EH (cell line): ENCODE results near the gene TMEM244.
"Not testable (repeated sequence)": the region's sequence is repeated elsewhere in the genome, so short reads cannot be mapped to it uniquely, and the experiment has no call there.

Source experiments
- DNase-seq: peaks from one replicate; pipeline ENCODE4 v3.0.0-alpha.2; 2015; ENCODE audit warnings: low read depth

TMEM244 gene

DNA sequence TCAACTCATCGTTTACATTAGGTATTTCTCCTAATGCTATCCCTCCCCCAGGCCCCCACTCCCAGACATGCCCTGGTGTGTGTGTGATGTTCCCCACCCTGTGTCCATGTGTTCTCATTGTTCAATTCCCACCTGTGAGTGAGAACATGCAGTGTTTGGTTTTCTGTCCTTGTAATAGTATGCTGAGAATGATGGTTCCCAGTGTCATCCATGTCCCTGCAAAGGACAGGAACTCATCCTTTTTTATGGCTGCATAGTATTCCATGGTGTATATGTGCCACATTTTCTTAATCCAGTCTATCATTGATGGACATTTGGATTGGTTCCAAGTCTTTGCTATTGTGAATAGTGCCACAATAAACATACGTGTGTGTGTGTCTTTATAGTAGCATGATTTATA lies 54.0 kb downstream of the TMEM244 start:
- not testable (repeated sequence) for DNase-seq

DNA sequence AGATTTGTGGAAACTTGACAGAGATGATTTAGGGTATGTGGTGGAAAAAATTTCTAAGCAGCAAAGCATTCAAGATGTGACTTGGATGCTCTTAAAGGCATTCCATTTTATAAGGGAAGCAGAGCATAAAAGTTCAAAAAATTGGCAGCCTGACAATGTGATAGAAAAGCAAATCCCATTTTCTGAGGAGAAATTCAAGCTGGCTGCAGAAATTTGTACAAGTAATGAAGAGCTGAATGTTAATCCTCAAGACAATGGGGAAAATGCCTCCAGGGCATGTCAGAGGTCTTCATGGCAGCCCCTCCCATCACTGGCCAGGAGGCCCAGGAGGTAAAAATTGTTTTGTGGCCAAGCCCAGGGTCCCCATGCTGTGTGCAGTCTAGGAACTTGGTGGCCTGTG lies 58.2 kb downstream of the TMEM244 start:
- DNase-seq = peak; percentile 27

DNA sequence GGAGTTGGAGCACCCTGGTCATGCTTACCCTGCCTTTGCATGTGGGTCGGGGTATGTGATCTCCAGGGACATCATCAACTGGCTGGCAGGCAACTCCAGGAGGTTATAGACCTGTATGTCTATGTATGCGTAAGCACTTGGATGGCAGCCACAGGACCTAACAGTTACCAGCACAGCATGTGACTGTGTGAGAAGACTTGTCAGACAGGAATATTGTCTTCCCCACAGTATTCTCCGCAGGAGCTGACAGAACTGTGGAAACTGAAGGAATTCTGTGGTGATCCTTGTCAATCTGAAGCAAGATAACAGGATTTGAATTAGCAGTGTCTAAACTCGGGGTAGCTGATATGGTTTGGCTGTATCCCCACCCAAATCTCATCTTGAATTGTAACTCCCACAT lies 59.2 kb downstream of the TMEM244 start:
- DNase-seq = no peak

DNA sequence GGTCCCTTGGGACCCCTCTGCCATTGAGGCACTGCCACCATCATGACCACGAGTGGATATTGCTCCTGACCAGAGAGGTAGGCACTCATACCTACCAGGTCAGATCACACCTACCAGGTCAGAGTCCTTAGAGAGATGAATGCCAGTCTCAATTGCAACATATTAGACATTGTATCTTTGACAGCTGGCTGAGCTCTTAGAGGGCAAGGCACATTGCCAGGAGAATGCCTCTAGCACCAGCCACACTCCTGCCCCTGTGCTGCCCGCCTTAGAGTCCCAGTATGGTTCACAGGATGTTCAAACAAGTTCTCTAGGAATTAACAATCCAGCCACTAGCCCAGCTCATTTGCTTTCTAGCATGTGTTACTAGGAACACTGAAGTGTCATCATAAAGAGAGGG lies 65.9 kb downstream of the TMEM244 start:
- DNase-seq = no peak

DNA sequence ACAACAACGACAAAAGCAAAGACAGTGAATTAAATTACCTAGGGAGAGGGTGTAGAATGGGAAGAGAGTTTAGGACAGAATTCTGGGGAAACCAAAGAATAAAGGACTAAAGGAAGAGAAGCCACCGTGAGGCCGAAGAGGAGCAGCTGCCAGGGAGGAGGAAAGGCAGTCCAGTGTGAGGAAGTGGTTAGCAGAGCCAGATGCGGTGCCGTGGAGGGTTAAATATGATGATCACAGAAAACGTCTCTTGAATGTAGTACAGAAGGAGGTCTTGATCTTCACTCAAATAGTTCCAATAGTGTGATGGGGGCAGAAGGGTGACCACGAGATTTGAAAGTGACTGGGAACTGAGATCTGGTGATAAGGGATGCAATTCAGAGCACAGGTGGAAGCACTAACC lies 67.7 kb downstream of the TMEM244 start:
- no peak for DNase-seq

DNA sequence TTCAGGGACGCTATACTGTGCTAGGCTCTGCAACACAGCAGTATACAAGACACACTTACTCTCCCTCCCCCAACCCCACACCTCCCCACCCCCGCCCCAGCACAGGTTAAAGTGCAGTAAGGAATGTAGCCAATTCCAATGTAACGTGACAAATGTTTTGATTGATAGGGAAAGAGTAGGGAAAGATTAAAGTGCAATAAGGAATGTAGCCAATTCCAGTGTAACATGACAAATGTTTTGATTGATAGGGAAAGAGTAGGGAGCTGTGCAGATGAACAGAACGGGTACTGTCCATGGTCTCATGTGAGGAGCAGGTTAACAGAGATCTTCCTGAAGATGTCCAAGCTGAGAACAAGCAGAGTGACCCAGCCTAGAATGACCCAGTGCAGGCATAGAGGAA lies 69.1 kb downstream of the TMEM244 start:
- no peak for DNase-seq

DNA sequence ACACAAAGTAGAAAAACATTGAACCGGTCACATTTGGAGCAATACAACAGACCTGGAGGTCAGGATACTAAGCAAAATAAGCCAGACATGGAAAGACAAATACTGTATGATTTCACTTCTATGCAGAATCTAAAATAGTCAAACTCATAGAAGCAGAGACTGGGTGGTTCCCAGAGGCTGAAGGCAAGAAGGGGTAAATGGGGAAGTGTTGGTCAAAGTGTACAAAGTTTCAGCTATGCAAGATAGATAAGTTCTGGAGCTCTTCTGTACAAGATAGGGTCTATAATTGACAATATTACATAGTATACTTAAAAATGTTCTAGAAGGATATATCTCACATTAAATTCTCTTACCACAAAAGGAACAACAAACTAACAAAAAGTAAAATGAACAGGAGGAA lies 70.3 kb downstream of the TMEM244 start:
- DNase-seq = no peak

DNA sequence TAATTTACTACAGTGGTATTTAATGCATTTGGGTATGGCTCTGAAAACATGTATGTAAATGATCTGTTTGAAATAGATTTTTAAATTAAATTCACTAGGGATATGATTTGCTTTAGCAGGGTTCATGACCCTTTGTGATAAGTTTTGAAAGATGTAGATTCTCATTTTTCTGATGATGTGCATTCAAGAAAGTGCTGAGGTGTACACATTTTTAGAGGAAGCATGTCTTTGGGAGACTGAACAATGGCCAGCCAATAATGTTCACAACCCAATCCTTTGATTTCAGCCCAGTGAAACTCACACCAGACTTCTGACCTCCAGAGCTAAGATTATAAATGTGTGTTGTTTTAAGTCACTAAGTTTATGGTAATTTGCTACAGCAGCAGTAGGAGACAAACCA lies 71.1 kb downstream of the TMEM244 start:
- DNase-seq = no peak

DNA sequence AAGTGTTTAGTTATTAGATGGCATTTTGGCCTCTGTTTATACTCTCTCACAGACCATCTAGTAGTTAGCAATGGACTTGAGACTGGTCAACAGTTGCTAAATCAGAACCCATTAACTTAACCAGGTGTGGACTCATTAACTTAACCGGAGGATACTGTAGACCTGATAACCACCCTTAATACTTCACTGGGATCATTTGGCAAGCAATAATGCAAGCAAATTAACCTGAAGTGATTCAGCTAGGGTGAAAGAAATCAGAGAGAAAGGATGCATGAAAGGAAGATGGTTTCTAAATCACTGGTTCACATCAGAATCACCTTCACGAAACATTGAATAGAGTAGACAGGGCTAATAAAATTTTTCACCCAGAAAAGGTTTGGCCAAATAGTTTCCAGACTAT lies 73.3 kb downstream of the TMEM244 start:
- no peak for DNase-seq

DNA sequence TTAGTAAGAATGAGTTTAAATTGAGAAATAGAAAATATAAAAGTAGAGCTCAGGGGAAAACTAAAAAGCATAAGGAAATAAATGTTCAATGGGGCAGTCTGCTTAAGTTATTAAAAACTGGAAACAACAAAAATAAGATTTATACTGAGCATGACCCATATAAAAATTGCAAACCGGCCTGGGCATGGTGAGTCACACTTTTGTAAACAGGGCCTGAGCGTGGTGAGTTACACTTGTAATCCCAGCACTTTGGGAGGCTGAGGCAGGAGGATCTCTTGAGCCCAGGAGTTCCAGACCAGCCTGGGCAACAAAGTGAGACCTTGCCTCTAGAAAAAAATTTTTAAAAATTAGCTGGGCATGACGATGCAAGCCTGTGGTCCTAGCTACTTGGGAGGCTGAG lies 74.6 kb downstream of the TMEM244 start:
- peak; percentile 30 for DNase-seq

DNA sequence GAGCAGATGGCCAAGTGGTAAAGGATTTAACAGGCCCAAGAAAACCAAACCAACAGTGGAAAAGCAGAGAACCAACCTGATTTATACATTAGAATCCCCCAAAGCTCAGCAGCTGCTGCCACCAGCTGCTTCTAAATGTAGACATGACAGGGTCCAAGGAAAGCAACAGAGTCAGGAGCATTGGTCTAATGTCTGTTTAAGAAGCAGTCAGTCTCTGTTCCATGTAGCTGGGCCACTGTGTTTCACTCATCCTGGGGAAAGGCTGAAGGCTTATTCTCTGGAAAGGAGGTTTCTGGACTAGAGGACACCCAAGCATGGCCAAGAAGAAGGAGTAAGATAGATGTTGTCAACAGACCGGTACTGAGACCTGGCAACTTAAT lies 75.4 kb downstream of the TMEM244 start:
- DNase-seq = no peak

DNA sequence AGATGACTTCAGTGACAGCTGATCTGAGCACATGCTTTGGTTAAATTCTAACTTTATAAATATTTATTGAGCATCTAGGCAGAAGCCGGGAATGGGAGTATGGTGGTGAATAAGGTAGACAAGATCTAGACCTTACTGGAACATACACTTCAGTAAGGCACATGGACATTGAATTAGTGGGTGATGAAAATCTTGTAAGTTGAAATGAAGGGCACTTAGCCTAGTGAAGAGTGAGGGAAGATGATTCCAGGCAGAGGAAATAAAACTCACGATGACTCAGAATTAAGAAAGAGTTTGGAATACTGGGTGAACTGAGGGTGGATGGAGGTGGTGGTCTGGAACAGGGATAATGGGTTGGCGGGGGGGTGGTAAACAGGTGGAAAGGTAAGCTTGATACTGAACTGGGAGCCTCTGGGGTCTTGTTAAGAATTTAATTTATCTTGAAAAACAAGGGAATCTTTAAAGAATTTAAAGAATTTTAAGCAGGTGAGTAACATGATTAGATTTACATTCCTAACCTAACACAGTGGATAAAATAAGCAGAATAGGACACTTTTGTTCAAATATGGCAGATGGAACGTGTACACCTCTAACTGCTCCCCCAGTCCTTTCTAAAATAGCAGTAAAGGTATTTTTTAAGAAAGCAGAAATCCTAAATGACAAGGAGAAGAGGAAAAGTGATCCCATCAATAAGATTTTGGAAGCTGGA lies 75.9 kb downstream of the TMEM244 start:
- DNase-seq = peak; percentile 33
